Esophagus muscularis mucosa (tissue), 4 donors: ENCODE measurements around the gene ZBTB16.

Experiments
- CTCF ChIP-seq, 3 experiments: fragments of 200-600 bp in 2 of 3; fragments of 450-650 bp in 1 of 3; sonication (generic) in 2 of 3; IDR thresholded peaks; one replicate each; pipeline ENCODE4 v1.5.1; 2017 to 2019; ENCODE audit warnings: antibody characterized with exemption in 3 of 3, mild to moderate bottlenecking in 2 of 3, moderate library complexity in 1 of 3
- EP300 ChIP-seq: sonication (generic); formaldehyde crosslinking; IDR thresholded peaks from one replicate; pipeline ENCODE4 v1.6.1; 2017; ENCODE audit warnings: antibody characterized with exemption
- POLR2AphosphoS5 ChIP-seq, 2 donors: sonication (generic); formaldehyde crosslinking; IDR thresholded peaks; one replicate each; pipeline ENCODE4 v1.6.1; 2017; ENCODE audit warnings: antibody characterized with exemption in 2 of 2

DNA sequence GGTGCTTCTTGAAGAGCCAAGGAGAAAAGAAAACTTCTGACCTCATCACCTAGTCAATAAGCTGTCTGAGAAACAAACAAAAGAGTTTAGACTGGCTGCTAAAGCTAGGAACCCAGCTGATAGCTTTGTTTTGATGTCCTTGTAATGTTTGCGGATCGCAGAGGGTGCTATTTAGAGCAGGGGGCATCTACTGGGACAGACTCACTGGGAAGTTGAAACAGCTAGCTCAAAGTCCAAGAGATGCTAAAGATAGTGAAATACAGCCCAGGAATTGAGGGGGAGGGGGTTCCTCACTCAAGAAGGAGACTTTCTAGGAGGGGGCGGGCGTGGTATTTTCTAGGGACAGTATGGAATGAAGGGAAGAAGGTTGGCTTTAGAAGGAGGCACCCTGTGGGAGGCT lies 18.9 kb downstream of the ZBTB16 start:
- TF ChIP-seq CTCF (IDR thresholded peaks at IDR 0.05) = no peak
- TF ChIP-seq POLR2AphosphoS5 (IDR thresholded peaks at IDR 0.05) = peak in 1 of 2 donors; percentile 27
- no peak for TF ChIP-seq EP300
